ENCODE results near the gene NUDT4B.
"Not testable (repeated sequence)": the region's sequence is repeated elsewhere in the genome, so short reads cannot be mapped to it uniquely, and the experiment has no call there.

NUDT4B gene

DNA sequence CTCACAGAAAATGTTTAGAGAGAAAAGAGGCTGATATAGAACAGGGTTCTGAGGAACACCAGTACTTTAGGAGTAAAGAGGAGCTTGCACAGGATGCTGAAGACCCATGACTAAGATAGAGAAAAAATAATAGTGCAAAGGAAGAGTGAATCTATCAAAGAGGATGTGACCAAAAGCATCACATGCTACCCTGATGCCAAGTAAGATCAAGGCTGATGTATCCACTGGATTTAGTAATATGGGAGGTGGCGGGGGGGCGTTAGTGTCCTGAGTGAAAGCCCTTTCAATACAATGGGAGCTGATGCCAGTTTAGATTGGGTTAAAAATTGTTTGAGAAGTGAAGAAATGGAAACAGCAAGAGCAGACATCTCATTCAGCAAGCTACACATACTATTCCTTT lies 11.2 kb downstream of the NUDT4B start:
- not testable (repeated sequence) for H3K27me3 ChIP-seq, H3K4me1 ChIP-seq, H3K4me2 ChIP-seq, H3K27ac ChIP-seq, H3K9me3 ChIP-seq, H4K20me1 ChIP-seq, H3K36me3 ChIP-seq, H3K9ac ChIP-seq, H3K4me3 ChIP-seq

DNA sequence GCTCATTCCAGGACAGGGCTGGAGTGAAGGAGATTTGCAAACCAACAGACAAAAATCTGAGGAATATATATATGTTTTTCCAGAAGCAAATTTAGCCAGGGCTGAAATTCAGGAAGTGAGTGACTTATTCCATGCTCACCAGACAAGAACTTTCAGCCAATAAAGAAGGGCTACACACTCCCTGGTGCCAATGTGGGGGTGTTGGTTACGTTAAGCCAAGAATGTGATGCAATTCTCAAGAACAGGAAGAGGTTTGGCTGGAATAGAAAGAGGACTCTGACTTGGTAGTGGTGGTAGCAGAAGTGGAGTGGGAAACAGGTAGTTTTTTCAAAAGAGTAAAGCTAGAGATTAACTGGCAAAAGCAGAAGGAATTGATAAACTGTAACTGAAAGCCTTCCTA lies 11.6 kb downstream of the NUDT4B start:
- H3K27ac ChIP-seq, H3K36me3 ChIP-seq, H3K4me1 ChIP-seq, H4K20me1 ChIP-seq, H3K27me3 ChIP-seq, H3K4me2 ChIP-seq, H3K4me3 ChIP-seq, H3K9me3 ChIP-seq, H3K9ac ChIP-seq: not testable (repeated sequence)

DNA sequence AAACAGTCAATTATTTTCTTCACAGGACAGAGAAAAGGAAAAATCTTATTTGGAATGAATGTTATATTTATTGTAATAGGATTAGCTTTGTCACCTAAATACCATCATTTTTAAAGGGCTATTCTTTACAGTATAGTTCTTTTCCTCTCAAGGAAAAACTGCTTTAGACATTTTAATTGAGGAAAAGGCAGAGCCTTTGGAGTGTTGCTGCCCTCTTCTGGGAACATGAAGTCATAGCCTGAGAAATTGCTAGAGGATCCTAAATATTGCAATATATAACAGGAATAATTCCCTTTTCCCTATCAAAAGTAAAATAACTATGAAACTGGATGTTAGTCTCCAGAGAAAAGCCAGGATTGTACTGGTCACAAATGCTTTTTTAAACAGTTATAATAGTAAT lies 12.8 kb downstream of the NUDT4B start:
- not testable (repeated sequence) for H3K9ac ChIP-seq, H3K36me3 ChIP-seq, H3K27me3 ChIP-seq, H3K9me3 ChIP-seq, H3K4me2 ChIP-seq, H3K4me3 ChIP-seq, H3K4me1 ChIP-seq, H3K27ac ChIP-seq, H4K20me1 ChIP-seq

DNA sequence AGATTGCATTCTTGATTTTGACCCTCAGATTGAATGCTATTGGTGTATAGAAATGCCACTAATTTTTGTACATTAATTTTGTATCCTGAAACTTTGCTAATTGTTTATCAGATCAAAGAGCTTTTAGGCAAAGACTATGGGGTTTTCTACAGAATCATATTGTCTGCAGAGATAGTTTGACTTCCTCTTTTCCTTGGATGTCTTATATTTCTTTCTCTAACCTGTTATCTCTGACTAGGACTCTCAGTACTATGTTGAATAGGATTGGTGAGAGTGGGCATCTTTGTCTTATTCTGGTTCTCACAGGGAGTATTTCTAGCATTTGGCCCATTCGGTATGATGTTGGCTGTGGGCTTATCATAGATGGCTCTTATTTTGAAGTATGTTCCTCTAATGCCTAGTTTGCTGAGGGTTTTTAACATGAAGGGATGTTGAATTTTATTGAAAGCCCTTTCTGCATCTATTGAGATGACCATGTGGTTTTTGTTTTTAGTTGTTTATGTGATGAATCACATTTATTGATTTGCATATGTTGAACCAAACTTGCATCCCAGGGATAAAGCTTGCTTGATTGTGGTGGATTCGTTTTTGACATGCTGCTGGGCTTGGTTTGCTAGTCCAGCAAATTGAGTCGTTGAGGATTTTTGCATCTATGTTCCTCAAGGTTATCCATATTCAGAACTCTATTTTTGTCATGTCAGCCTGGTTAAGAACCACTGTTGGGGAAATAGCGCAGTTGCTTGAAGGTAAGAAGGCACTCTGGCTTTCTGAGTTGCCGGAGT lies 16.9 kb downstream of the NUDT4B start:
- not testable (repeated sequence) for H4K20me1 ChIP-seq, H3K4me1 ChIP-seq, H3K36me3 ChIP-seq, H3K4me3 ChIP-seq, H3K9ac ChIP-seq, H3K4me2 ChIP-seq, H3K27me3 ChIP-seq, H3K9me3 ChIP-seq, H3K27ac ChIP-seq

DNA sequence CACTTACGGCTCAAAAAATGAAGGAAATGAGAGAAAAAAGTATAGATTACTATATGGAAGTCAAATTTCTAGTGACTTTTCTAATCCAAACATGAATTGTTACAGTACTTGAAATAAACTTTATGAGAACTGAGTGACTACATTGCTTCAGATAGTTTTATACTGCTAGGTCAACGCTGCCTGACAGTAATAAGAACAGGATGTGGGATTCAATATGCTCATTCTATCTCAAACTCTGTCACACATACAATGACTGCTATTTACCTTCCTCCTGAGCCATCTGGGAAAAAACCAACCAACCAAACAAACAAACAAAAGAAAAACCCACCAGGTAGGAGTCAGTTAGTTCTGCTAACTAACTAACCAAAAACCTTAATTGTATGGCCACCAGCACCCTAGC lies 20.0 kb downstream of the NUDT4B start:
- not testable (repeated sequence) for H3K4me1 ChIP-seq, H3K9ac ChIP-seq, H3K27ac ChIP-seq, H3K9me3 ChIP-seq, H3K4me3 ChIP-seq, H4K20me1 ChIP-seq, H3K36me3 ChIP-seq, H3K27me3 ChIP-seq, H3K4me2 ChIP-seq

DNA sequence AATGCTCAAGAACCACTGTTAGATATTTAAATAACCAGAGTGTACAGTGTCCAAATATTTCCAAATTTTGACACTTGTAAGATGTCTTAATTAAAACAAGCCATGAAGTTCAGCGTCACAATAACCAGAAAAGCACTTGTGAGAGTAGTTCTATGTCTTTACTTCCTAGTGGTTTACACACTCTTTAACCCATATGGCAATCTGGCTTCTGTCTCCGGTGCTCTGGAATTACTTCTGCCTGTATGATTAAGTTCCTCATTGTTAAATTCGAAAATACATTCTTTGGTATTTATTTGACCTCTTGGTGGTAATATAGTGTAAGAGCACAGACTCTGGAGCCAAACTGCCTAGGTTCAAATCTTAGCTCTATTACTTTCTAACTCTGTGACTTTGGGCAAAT lies 20.9 kb downstream of the NUDT4B start:
- not testable (repeated sequence) for H3K4me2 ChIP-seq, H3K9ac ChIP-seq, H3K27me3 ChIP-seq, H3K9me3 ChIP-seq, H4K20me1 ChIP-seq, H3K4me1 ChIP-seq, H3K27ac ChIP-seq, H3K36me3 ChIP-seq, H3K4me3 ChIP-seq

DNA sequence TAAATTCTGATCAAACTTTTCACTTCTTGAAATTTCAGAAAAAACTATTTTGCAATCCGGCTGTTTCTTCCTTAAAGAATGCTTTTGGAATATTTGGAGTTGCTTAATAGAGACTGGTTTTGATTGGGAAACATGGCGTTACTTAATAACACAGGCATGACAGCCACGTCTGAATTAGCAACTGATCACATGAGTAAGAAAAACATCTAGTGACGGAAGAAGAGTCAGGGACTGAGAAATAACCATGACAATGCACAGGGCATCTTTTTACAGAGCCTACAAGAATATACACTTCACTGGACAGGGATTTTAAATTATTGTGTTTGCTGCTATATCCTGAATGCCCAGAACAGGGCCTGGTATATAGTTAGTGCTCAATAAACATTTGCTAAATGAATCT lies 25.1 kb downstream of the NUDT4B start:
- H3K4me2 ChIP-seq, H3K9me3 ChIP-seq, H3K9ac ChIP-seq, H3K4me1 ChIP-seq, H3K4me3 ChIP-seq, H3K27ac ChIP-seq, H3K36me3 ChIP-seq, H4K20me1 ChIP-seq, H3K27me3 ChIP-seq: not testable (repeated sequence)

DNA sequence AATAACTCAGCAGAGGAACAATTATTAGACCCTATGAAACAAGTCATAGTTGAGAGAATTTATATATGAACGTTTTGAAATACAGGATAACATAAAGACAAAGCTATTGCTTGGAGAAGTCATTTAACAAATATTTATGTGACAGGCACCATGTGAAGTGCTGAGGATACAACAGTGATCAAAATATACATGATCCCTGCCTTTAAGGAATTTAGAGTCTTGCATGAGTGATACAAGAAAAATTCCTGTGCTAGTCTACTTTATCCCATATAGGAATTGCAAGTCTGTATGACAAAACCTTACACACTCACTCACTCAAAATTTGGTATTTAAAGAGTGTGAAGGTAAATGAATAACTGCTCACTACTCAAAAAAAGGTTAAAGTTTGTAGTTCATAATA lies 25.5 kb downstream of the NUDT4B start:
- not testable (repeated sequence) for H3K4me1 ChIP-seq, H3K9ac ChIP-seq

DNA sequence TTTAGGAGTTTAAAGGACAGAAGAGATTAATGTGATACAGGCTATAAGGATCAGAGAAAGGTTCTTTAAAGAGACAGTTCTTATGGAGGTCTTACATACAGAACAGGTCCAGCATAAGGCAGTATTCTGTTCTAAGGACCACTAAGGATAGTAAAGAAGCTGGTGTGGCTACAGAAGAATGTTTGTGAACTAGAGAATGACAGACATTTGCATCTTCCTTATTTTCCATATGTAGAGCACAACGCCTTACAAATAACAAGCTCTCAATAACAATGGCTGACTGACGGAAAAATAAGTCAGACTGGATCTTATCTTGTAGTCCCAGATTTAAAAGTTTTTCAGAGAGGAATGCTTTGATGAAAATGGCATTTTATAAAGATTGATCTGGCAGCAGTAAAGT lies 26.7 kb downstream of the NUDT4B start:
- not testable (repeated sequence) for H4K20me1 ChIP-seq, H3K4me1 ChIP-seq, H3K9me3 ChIP-seq, H3K36me3 ChIP-seq, H3K4me3 ChIP-seq, H3K27ac ChIP-seq, H3K27me3 ChIP-seq, H3K4me2 ChIP-seq, H3K9ac ChIP-seq

More for the DNA sequence above, 25.5 kb downstream of the NUDT4B start:
- H3K27ac ChIP-seq, H3K4me3 ChIP-seq, H3K27me3 ChIP-seq, H3K4me2 ChIP-seq, H3K36me3 ChIP-seq, H4K20me1 ChIP-seq, H3K9me3 ChIP-seq: not testable (repeated sequence)

DNA sequence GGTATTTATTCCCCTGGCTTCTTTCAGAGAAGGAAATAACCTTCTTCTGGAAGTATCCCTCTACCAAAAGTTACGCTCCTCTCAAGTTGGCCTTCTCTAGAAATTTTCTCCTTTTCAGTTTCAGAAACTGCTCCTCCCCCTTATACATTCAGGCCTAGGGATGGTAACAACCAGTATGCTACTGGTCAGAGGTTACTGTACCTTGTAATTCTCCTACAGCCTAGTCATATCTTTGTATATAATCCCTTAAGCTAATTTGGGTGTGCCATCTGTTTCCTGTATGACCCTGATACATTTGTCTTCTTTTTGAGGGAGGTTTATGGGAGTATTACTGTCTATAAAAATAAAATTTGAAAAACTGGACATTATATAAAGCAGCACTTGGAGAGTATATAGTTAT lies 29.1 kb downstream of the NUDT4B start:
- not testable (repeated sequence) for H3K4me1 ChIP-seq, H3K9ac ChIP-seq, H3K4me2 ChIP-seq, H3K4me3 ChIP-seq, H3K9me3 ChIP-seq, H3K27ac ChIP-seq, H4K20me1 ChIP-seq, H3K36me3 ChIP-seq, H3K27me3 ChIP-seq

DNA sequence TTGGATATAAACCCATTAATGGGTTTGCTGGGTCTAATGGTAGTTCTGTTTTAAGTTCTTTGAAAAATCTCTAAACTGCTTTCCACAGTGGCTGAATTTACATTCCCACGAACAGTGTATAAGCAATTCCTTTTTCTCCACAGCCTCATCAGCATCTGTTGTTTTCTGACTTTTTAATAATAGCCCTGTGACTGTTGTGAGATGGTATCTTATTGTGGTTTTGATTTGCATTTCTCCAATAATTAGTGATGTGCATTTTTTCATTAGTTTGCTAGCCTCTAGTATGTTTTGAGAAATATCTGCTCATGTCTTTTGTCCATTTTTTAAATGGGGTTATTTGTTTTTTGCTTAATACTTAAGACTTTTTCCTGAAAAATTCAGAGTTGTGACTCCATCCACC lies 31.8 kb downstream of the NUDT4B start:
- not testable (repeated sequence) for H4K20me1 ChIP-seq, H3K4me1 ChIP-seq, H3K36me3 ChIP-seq, H3K9ac ChIP-seq, H3K27me3 ChIP-seq, H3K4me2 ChIP-seq, H3K4me3 ChIP-seq, H3K27ac ChIP-seq, H3K9me3 ChIP-seq

DNA sequence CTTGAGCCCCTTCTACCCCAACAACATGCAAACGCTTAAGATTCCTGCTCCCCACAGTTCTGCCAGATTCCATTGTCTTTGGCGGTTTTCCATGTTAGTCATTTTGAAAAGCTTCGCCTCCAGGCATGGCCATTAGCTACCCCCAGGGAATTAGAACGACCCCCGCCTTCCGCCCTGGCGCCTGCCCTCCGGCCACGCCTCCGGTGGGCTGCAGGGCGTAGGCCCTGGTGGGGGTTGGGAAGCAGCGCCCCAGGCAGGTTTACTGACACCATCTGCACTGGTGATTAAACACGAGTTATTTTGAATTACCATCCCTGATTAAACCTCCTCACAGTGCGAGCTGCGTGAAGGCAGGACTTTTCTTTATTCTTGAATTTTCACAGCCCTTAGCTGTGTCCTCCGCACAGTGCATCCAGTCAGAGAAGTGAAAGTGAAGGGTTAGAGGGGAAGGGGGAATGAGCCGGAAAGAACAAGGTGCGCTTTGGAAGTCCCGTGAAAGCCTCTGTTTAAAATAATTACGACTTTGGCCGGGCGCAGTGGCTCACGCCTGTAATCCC lies 43.0 kb downstream of the NUDT4B start:
- not testable (repeated sequence) for H3K4me1 ChIP-seq, H3K27ac ChIP-seq, H3K4me3 ChIP-seq, H3K36me3 ChIP-seq, H3K9ac ChIP-seq, H4K20me1 ChIP-seq, H3K9me3 ChIP-seq, H3K27me3 ChIP-seq, H3K4me2 ChIP-seq

DNA sequence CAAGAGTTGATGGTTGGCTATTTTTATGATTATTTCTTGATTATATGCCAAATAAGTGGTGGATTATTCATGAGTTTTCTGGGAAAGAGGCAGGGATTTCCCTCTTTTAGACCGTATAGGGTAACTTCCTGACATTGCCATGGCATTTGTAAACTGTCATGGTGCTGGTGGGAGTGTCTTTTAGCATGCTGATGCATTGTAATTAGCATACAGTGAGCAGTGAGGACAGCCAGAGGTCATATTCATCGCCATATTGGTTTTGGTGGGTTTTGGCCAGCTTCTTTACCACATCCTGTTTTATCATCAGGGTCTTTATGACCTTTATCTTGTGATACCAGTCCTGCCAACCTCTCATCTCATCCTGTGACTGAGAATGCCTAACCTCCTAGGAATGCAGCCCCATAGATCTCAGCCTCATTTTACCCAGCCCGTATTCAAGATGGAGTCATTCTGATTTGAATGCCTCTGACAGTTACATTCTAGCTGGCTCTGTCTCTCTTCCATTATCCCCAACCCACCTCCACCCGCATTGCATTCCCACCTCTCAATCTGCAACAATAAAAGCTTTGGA lies 45.3 kb downstream of the NUDT4B start:
- H3K27ac ChIP-seq, H4K20me1 ChIP-seq, H3K4me2 ChIP-seq, H3K4me3 ChIP-seq, H3K27me3 ChIP-seq, H3K36me3 ChIP-seq, H3K9ac ChIP-seq, H3K4me1 ChIP-seq, H3K9me3 ChIP-seq: not testable (repeated sequence)

Measured in BLaER1 (cell line).